HG02973 (cell line): ENCODE results near the gene RERE.

ENCODE experiments used
- ATAC-seq: cut with Tn5 transposase; IDR thresholded peaks from one replicate; pipeline ENCODE4 v1.9.1; 2021; ENCODE audit warnings: moderate library complexity; ENCODE audit not compliant: unreplicated experiment

RERE gene

GRCh38 chr1:8817412-8818324 lies at the start of gene RERE:
TSS of gene RERE (minus strand) at chr1:8817640.
- ATAC-seq = peak; percentile 90

DNA sequence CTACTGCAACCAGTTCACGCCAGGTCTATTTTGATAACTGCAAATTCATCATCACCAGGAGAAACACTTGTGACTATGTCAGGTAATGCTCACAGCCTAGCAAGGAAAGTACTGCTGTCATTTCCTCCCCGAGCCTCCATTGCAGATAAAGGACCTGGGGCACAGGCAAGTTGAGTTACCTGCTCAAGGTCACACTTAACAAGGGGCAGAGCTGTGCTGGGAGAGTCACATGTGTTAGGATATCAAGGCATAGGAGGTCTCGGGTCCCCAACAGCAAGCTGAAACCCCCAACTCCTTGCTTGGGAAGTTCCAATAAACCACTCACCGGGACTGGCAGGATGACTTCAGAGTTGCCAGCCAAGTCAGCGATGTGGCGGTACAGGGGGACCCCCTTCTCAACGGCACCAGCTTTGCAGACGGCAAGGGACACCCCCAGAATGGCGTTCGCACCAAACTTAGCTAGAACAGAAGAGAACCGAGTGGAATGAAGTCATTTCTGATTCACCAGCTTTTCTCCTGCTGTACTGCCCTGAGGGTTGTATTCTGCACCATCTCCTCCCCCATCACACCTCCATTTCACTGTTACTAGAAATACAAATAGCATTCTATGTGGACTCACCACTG lies 49.5 kb upstream of the RERE start:
- ATAC-seq = no peak

GRCh38 chr1:8866173-8866791 lies 48.8 kb upstream of the RERE start:
- no peak for ATAC-seq

DNA sequence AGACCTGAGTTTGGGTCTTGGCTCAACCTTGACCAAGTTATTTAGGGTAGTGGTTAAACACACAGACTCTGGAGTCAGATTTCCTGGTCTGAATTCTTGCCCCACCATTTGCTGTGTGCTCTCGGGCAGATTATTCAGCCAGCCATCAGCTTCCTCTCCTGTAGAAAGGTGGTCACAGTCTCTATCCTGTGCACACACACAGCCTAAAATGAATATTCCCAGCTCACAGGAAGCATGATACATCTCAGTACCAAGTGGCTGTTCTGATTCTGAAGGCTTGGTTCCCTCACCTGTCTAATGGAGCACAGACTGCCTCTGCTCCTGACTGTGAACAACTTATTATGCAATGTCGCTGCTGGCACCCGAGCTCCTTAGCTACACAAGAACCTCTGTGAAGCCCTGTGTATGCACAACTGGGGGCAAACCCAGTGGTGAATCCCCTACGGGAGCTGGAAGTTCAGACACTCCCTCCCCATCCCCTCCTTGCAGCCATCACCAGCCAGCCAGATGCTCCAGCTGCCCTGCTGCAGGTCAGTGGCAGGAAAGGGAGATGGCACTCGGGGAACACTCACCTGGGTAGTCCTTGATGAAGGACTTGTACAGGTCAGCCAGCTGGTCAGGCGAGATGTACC lies 47.4 kb upstream of the RERE start:
- ATAC-seq = no peak

DNA sequence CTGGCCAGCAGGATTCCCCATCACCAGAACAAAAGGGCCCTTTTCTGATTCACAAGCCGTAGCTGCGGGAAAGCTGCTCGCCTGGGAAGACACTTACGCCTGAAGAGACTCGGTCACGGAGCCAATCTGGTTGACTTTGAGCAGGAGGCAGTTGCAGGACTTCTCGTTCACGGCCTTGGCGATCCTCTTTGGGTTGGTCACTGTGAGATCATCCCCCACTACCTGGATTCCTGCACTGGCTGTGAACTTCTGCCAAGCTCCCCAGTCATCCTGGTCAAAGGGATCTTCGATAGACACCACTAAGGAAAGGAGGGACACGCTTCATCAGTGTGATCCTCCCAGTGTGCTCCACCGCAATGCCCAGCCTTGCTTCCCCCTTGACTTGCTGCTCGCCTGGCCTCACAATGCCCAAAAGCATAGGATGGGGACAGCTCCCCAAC lies 46.4 kb upstream of the RERE start:
- ATAC-seq = no peak

GRCh38 chr1:8863138-8863537 lies 45.7 kb upstream of the RERE start:
- ATAC-seq = no peak

DNA sequence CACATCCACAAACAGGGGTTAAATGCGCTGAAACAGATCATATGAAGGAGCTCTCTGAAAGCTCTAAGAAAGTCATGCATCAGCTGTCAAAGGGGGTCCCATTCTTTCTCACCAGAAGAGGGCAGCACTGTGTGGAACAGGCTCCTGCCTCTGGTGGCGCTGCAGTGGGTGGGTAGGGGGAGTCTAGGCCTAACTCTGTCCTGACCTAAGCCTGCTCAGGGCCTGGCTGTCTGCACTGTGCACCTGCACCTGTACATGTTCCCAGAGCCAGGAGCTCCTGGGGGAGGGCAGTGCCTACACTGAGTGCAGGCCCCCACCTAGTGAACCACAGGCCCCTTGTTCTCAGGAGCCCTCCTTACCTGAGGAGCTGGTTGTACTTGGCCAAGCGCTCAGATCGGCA lies 45.1 kb upstream of the RERE start:
- ATAC-seq = no peak

DNA sequence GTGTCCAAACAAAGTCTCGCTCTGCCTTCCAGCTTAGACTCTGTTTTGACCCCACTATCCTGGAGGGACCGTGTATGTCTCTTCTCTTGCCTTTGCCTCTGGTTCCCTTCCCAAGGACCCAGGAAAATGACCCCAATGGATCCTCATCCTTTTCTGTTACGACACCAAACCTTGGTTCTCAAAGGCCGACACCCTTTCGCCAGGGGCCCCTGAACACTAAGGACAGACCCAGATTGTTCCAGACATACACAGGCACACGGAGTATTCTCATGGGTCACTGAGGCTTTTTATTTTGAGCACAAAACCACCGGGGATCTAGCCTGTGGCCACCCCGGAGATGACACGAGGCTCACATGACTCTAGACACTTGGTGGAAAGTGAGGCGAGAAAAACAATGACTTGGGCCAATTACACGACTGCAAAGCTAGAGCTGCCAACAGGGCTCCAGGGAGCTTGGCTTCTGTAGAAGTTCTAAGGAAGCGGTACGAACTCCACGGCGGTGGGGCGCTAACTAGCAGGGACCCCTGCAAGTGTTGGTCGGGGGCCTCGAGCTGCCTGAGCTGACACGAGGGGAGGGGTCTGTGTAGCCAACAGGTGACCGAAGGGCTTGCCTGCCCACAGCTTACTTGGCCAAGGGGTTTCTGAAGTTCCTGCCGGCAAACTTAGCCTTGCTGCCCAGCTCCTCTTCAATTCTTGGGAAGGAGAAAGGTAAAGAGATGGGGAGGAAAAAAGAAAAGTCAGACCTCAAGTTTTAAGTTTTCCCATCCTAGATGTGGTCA lies 43.5 kb upstream of the RERE start:
- no peak for ATAC-seq

GRCh38 chr1:8858888-8859706 lies 41.7 kb upstream of the RERE start:
- ATAC-seq = no peak

DNA sequence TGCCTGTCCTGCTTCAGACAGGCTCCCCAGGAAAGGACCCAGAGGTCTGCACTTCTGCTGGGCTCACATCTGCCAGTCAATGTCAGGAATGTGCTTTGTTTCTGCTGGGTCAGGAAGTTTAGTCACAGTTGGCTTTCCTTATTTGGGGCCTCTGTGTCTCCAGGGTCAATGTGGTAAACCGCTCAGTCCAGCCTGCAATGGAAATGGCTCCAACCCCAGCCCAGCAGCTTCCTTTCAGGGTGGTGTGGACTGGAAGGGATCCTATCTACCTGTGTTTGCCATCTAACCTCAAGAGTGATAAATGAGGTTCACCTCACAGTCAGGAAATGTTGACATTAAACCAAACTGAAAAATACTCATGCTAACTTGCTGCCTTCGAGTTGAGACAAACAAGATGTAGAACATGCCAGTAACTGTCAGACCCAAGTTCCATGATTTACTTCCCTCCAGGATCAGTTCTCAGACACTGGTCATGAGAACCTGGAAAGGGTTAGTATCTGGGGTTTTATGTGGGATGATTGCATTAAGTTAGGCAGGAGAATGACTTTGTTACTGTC lies 40.8 kb upstream of the RERE start:
- no peak for ATAC-seq

GRCh38 chr1:8856689-8857412 lies 39.4 kb upstream of the RERE start:
- no peak for ATAC-seq

DNA sequence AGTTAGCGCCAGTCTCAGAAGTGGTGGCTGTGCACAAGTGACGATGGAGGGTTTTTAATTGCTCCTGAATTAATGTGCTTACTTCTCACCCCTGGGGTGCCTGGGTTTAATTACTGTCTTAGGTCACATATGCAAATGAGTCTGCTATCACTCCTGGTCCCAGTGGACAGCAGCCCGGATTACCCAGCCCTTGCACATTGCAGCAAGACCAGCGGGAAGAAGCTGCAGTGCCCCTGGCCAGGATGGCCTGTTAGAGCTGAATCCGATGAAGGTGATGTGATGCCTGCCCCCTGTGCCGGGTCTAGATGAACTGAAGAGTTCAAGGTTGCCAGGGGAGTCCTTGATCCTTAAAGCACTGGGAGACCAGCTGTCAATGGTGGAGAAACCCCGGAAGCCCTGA lies 36.8 kb upstream of the RERE start:
- no peak for ATAC-seq

DNA sequence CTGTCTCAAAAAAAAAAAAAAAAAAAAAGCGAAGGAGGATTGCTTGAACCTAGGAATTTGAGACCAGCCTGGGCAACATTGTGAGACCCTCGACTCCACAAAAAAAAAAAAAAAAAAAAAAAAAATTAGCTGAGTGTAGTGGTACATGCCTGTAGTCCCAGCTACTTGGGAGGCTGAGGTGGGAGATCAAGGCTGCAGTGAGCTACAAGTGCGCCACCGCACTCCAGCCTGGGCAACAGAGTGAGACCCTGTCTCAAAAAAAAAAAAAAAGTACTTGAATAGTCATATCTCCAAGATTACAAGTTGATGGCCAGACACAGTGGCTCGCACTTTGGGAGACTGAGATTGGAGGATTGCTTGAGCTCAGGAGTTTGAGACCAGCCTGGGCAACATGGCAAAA lies 33.6 kb upstream of the RERE start:
- ATAC-seq = no peak

- peak; percentile 59 for ATAC-seq
These were observed 31.4 kb upstream of the RERE start for GRCh38 chr1:8848663-8849386.

DNA sequence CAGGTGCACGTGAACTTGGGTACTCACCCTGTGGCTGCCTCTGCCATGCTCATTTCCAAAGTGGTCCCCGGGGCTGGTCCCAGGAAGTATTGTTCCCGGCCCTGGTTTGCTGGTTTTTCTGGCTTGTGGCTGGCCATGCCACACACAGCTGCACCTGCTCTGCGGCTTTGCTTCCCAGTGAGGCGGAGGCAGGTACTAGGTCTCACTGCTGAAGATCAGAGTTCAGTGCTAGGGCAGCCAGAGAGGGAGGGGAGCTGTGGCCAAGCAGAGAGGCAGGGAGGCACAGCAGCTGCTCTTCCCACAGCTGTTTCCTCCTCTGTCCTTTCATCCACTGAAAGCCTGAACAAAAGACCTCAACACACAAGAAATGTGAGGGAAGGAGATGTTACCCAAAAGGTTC lies 30.6 kb upstream of the RERE start:
- no peak for ATAC-seq

GRCh38 chr1:8846263-8846662 lies 28.8 kb upstream of the RERE start:
- ATAC-seq = no peak

- no peak for ATAC-seq
These were observed 28.0 kb upstream of the RERE start for GRCh38 chr1:8845104-8846097.
